Cardiac muscle cell (in vitro differentiated cells and primary cell): Measurements from ENCODE around the gene CACNA2D1. TPM values are rescaled to one million over a fixed set of nuclear protein-coding genes. Genes with fewer than 3 reads are reported as not detected.
A peak's percentile ranks its signal among the peaks of the same experiment; 100 is the strongest.

Experiments
- DNase-seq, 2 donors: peaks; one replicate each; pipeline versions ENCODE4 v3.0.0 to v3.0.0-alpha.2; 2010 to 2017; ENCODE audit warnings: low read depth in 1 of 2, low spot score in 1 of 2
- H3K27ac ChIP-seq: fragments of 200-600 bp; sonication (generic); 2 replicates; pipeline ENCODE4 v1.5.1; 2016
- H3K27me3 ChIP-seq: fragments of 200-600 bp; sonication (generic); 2 replicates; pipeline ENCODE4 v1.6.0; 2016; ENCODE audit warnings: control low read depth
- H3K36me3 ChIP-seq: fragments of 200-600 bp; sonication (generic); 2 replicates; pipeline ENCODE4 v1.5.1; 2016; ENCODE audit warnings: control low read depth
- H3K4me1 ChIP-seq: fragments of 200-600 bp; sonication (generic); 2 replicates; pipeline ENCODE4 v1.8.1; 2017; ENCODE audit warnings: low read depth, mild to moderate bottlenecking, mixed run types
- H3K4me3 ChIP-seq: fragments of 200-600 bp; sonication (generic); 2 replicates; pipeline ENCODE4 v1.5.1; 2016; ENCODE audit warnings: mild to moderate bottlenecking
- H3K9me3 ChIP-seq: fragments of 200-600 bp; sonication (generic); 2 replicates; pipeline ENCODE4 v1.5.1; 2017; ENCODE audit warnings: low read depth, mild to moderate bottlenecking, control low read depth
- CTCF ChIP-seq: IDR thresholded peaks from 2 replicates; pipeline ENCODE4 v1.5.1; 2012; ENCODE audit warnings: low read depth, mild to moderate bottlenecking, low read length
- polyA plus RNA-seq: library from polyadenylated mRNA; unstranded; fragments of >200 nt; fragmentation: Nextera tagmentation; extraction: Ambion mirVana; gene quantifications from 2 replicates; pipeline ENCODE4 v1.2.1, GENCODE V29; 2016
- total RNA-seq: library from RNA; depleted of rRNA; stranded (reverse); fragments of >200 nt; gene quantifications from 2 replicates; pipeline ENCODE4 v1.2.3, GENCODE V29; 2016

CACNA2D1 gene
- total and polyA plus RNA-seq, 2 experiments from 2014 or later: 4.5 to 20.3 TPM

DNA sequence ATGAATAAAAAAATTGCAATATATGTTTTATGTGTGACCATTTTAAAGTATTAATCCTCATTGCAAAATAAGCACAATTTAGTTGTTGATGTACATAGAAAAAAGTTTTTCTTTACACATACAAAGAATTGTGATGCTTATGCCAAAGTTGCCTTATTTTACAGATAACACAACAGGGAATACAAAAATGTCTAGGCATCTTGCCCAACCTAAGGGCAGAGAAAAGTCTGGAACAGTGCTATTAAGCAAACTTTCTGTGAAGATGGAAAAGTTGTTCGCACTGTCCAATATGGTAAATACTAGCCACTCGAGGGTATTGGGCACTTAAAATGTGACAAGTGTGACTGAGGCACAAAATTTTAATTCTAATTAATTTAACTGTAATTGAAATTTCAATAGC is 483.6 kb downstream of the CACNA2D1 start:
- no peak for TF ChIP-seq CTCF
- no peaks in the 10 kb centered on the region for H3K27me3 ChIP-seq
- no peak overlapping the region for H3K27ac ChIP-seq
- peak in 1 of 2 donors; percentile 68 for DNase-seq
- H3K9me3 ChIP-seq: no peaks in the 10 kb centered on the region
- H3K4me1 ChIP-seq: peaks cover 13% of the 10 kb centered on the region
- no peak overlapping the region for H3K4me3 ChIP-seq
- H3K36me3 ChIP-seq: no peaks in the 10 kb centered on the region

DNA sequence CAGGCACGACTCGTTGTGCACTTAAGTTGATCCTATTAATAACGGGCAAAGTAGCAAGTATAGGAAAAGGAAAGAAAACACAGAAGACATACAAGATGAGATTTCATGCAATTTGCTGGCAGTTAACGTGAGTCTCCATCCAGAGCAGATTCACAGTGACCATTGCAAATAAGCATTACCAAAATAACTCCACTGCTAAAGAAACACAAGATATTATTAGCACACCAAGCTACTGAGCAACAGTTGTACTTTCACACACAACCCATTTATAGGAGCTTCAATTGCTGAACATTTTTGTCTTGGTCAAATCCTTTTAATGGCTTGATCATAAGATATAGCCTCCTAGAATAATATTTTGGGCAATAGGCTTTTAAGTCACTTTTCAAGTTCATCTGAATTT is 486.1 kb downstream of the CACNA2D1 start:
- no peak for TF ChIP-seq CTCF
- Histone ChIP-seq H3K27me3 (no peaks in the 10 kb centered on the region), H3K9me3 (no peaks in the 10 kb centered on the region), H3K27ac (no peak overlapping the region), H3K4me3 (no peak overlapping the region), H3K36me3 (no peaks in the 10 kb centered on the region), H3K4me1 (peaks cover 13% of the 10 kb centered on the region)
- peak in 1 of 2 donors; percentile 1 for DNase-seq

GRCh38 chr7:81956520-81956919 is 487.1 kb downstream of the CACNA2D1 start:
- H3K9me3 ChIP-seq: no peaks in the 10 kb centered on the region
- no peaks in the 10 kb centered on the region for H3K27me3 ChIP-seq
- no peak overlapping the region for H3K27ac ChIP-seq
- H3K4me3 ChIP-seq: no peak overlapping the region
- peaks cover 13% of the 10 kb centered on the region for H3K4me1 ChIP-seq
- peak; percentile 57 to 88 for DNase-seq
- H3K36me3 ChIP-seq: no peaks in the 10 kb centered on the region
- TF ChIP-seq CTCF: peak; percentile 61

GRCh38 chr7:81949306-81949705 is 494.3 kb downstream of the CACNA2D1 start:
- H3K36me3 ChIP-seq: no peaks in the 10 kb centered on the region
- no peak for TF ChIP-seq CTCF
- no peaks in the 10 kb centered on the region for H3K9me3 ChIP-seq
- H3K27me3 ChIP-seq: no peaks in the 10 kb centered on the region
- H3K27ac ChIP-seq: no peak overlapping the region
- peak in 1 of 2 donors; percentile 22 for DNase-seq
- H3K4me1 ChIP-seq: no peaks in the 10 kb centered on the region
- no peak overlapping the region for H3K4me3 ChIP-seq

GRCh38 chr7:81944058-81944457 is 499.5 kb downstream of the CACNA2D1 start:
- Histone ChIP-seq H3K27me3 (no peaks in the 10 kb centered on the region), H3K27ac (no peak overlapping the region), H3K9me3 (no peaks in the 10 kb centered on the region), H3K4me3 (no peak overlapping the region), H3K4me1 (no peaks in the 10 kb centered on the region), H3K36me3 (no peaks in the 10 kb centered on the region)
- no peak for TF ChIP-seq CTCF
- peak in 1 of 2 donors; percentile 32 for DNase-seq

DNA sequence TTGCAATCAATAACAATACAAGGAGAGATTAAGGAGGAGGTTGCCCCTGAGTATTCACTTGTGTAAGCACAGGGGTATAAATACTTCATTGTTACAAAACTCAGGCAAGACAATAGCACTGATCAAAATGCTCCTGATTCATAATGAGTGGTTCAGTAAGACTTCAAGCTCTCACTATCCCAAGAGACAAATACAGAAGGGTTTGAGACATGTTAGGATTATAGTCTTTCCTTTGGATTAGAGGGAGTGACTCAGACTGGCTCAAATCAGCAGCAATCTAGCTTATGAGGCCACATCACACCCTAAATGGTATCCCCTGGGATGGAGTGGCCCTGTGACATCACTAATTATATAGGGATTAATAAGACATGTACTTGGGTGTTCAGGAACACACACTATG is 506.5 kb downstream of the CACNA2D1 start:
- Histone ChIP-seq H3K27ac (no peak overlapping the region), H3K4me3 (no peak overlapping the region), H3K9me3 (no peaks in the 10 kb centered on the region), H3K27me3 (no peaks in the 10 kb centered on the region), H3K36me3 (no peaks in the 10 kb centered on the region), H3K4me1 (no peaks in the 10 kb centered on the region)
- DNase-seq: no peak
- no peak for TF ChIP-seq CTCF
